Stimulated activated naive CD4-positive, alpha-beta T cell (primary cell): ENCODE results near the gene DLX6.

Source experiments
- DNase-seq, 6 experiments: peaks; one replicate each; lab custom pipeline; 2025; lab: John Stamatoyannopoulos, UW

DLX6 gene

GRCh38 chr7:96995406-96996110 is 9.8 kb upstream of the DLX6 start:
- DNase-seq = no peak

- DNase-seq = no peak
Observed at GRCh38 chr7:96996111-96996957, 9.0 kb upstream of the DLX6 start.

GRCh38 chr7:96996958-96997511 is 8.3 kb upstream of the DLX6 start:
- DNase-seq = no peak

- DNase-seq = no peak
Observed at GRCh38 chr7:96997512-96998032, 7.8 kb upstream of the DLX6 start.

- DNase-seq = no peak
Observed at GRCh38 chr7:96998333-96998732, 7.0 kb upstream of the DLX6 start.

- no peak for DNase-seq
Observed at GRCh38 chr7:96998744-96999143, 6.6 kb upstream of the DLX6 start.

GRCh38 chr7:97001221-97001620 is 4.1 kb upstream of the DLX6 start:
- DNase-seq = no peak

GRCh38 chr7:97001656-97002554 is 3.4 kb upstream of the DLX6 start:
- no peak for DNase-seq

- no peak for DNase-seq
Observed at GRCh38 chr7:97002555-97003261, 2.6 kb upstream of the DLX6 start.

GRCh38 chr7:97003262-97004246 is 1.8 kb upstream of the DLX6 start:
- no peak for DNase-seq

GRCh38 chr7:97004247-97005182 is 838 bp upstream of the DLX6 start:
- DNase-seq = no peak

- peak in 2 of 6 experiments; percentile 5 to 43 for DNase-seq
Observed at GRCh38 chr7:97006055-97006815, 882 bp downstream of the DLX6 start.

- DNase-seq = peak in 1 of 6 experiments; percentile 17
Observed at GRCh38 chr7:97006816-97007582, 1.6 kb downstream of the DLX6 start.

GRCh38 chr7:97007583-97007861 is 2.2 kb downstream of the DLX6 start:
- no peak for DNase-seq

- DNase-seq = no peak
Observed at GRCh38 chr7:97008275-97008917, 3.0 kb downstream of the DLX6 start.

GRCh38 chr7:97009753-97010732 is 4.7 kb downstream of the DLX6 start:
- no peak for DNase-seq
